ENCODE data around the gene PITRM1.

The PITRM1 gene

GRCh38 chr10:3140280-3140679, 32.3 kb downstream of the PITRM1 start:
- no peak for DNase-seq (ENCODE audit: low read depth in 2 of 2)

GRCh38 chr10:3139216-3139910, 33.2 kb downstream of the PITRM1 start:
- DNase-seq (ENCODE audit: low read depth in 2 of 2) = no peak

- no peak for DNase-seq (ENCODE audit: low read depth in 2 of 2)
Measured at GRCh38 chr10:3137958-3138726, 34.4 kb downstream of the PITRM1 start.

GRCh38 chr10:3136763-3137611, 35.6 kb downstream of the PITRM1 start:
- no peak for DNase-seq (ENCODE audit: low read depth in 2 of 2)

- DNase-seq (ENCODE audit: low read depth in 2 of 2) = no peak
Measured at GRCh38 chr10:3136336-3136735, 36.2 kb downstream of the PITRM1 start.

GRCh38 chr10:3135006-3135405, 37.6 kb downstream of the PITRM1 start:
- DNase-seq (ENCODE audit: low read depth in 2 of 2) = no peak

- no peak for DNase-seq (ENCODE audit: low read depth in 2 of 2)
Measured at GRCh38 chr10:3133948-3134347, 38.6 kb downstream of the PITRM1 start.

- DNase-seq (ENCODE audit: low read depth in 2 of 2) = no peak
Measured at GRCh38 chr10:3132036-3133025, 40.3 kb downstream of the PITRM1 start.

- DNase-seq (ENCODE audit: low read depth in 2 of 2) = no peak
Measured at GRCh38 chr10:3131098-3131497, 41.5 kb downstream of the PITRM1 start.

GRCh38 chr10:3129581-3130340, 42.8 kb downstream of the PITRM1 start:
- DNase-seq (ENCODE audit: low read depth in 2 of 2) = no peak

GRCh38 chr10:3128379-3129130, 44.0 kb downstream of the PITRM1 start:
- DNase-seq (ENCODE audit: low read depth in 2 of 2) = no peak

GRCh38 chr10:3127921-3128320, 44.7 kb downstream of the PITRM1 start:
- no peak for DNase-seq (ENCODE audit: low read depth in 2 of 2)

GRCh38 chr10:3126741-3127346, 45.7 kb downstream of the PITRM1 start:
- DNase-seq (ENCODE audit: low read depth in 2 of 2) = no peak

GRCh38 chr10:3126249-3126648, 46.3 kb downstream of the PITRM1 start:
- no peak for DNase-seq (ENCODE audit: low read depth in 2 of 2)

- no peak for DNase-seq (ENCODE audit: low read depth in 2 of 2)
Measured at GRCh38 chr10:3125527-3126170, 46.9 kb downstream of the PITRM1 start.

GRCh38 chr10:3124412-3125175, 48.0 kb downstream of the PITRM1 start:
- DNase-seq (ENCODE audit: low read depth in 2 of 2) = no peak

GRCh38 chr10:3123571-3124411, 48.8 kb downstream of the PITRM1 start:
- DNase-seq (ENCODE audit: low read depth in 2 of 2) = no peak
